Aorta (tissue), 5 donors: ENCODE measurements around the gene CDK11B. TPM values are rescaled to one million over a fixed set of nuclear protein-coding genes. Genes with fewer than 3 reads are reported as not detected.

Experiments
- ATAC-seq: fragments of 200-7000 bp; cut with Tn5 transposase; one replicate; pipeline ENCODE4 v1.9.1; 2022; ENCODE audit warnings: moderate library complexity; ENCODE audit not compliant: low FRiP score
- DNase-seq, 2 donors: peaks; one replicate each; pipeline ENCODE4 v3.0.0-alpha.2; 2020
- H3K27ac ChIP-seq, 2 donors: one replicate each; pipeline ENCODE4 v1.5.1; 2013; ENCODE audit warnings: low read length in 2 of 2, mild to moderate bottlenecking in 2 of 2, moderate library complexity in 2 of 2, control low read depth in 1 of 2, inconsistent platforms in 1 of 2, low read depth in 1 of 2
- H3K27me3 ChIP-seq, 2 donors: one replicate each; pipeline ENCODE4 v1.6.1; 2013; ENCODE audit warnings: control low read depth in 1 of 2, low read length in 1 of 2, mild to moderate bottlenecking in 1 of 2, moderate library complexity in 1 of 2; ENCODE audit not compliant: insufficient read depth in 2 of 2, control insufficient read depth in 1 of 2
- H3K36me3 ChIP-seq, 2 donors: one replicate each; pipeline ENCODE4 v1.6.1; 2013; ENCODE audit warnings: control low read depth in 1 of 2, low read length in 1 of 2, mild to moderate bottlenecking in 1 of 2; ENCODE audit not compliant: insufficient read depth in 2 of 2, control insufficient read depth in 1 of 2
- H3K4me1 ChIP-seq, 2 donors: one replicate each; pipeline ENCODE4 v1.6.1; 2013; ENCODE audit warnings: low read length in 2 of 2, control low read depth in 1 of 2, mild to moderate bottlenecking in 1 of 2, moderate library complexity in 1 of 2; ENCODE audit not compliant: insufficient read depth in 2 of 2, control insufficient read depth in 1 of 2
- H3K4me3 ChIP-seq, 2 donors: one replicate each; pipeline ENCODE4 v1.5.1; 2013; ENCODE audit warnings: low read length in 2 of 2, control low read depth in 1 of 2, mild to moderate bottlenecking in 1 of 2
- H3K9me3 ChIP-seq: one replicate; pipeline ENCODE4 v1.6.1; 2013; ENCODE audit warnings: mild to moderate bottlenecking, low read length; ENCODE audit not compliant: control insufficient read depth
- whole genome bisulfite sequencing, 2 donors: extraction: QIAGEN DNeasy Blood & Tissue Kit; methylation state at CpG; one replicate each; pipeline ENCODE4 v1.1.7; 2013; 5-methylcytosine and 5-hydroxymethylcytosine counted together
- intact Hi-C, 2 donors: fragments of 100-400 bp; cut with DNase I; formaldehyde crosslinking; loops; one replicate each; pipeline versions ENCODE4 v1.14.2 to v1.15.0; 2022
- polyA plus RNA-seq, 2 donors: library from polyadenylated mRNA; stranded (reverse); fragments of 200-250 nt; gene quantifications; one replicate each; pipeline ENCODE4 v1.2.3, GENCODE V29; 2013
- total RNA-seq, 2 donors: library from RNA; stranded (reverse); fragmentation: NEBNext Ultra II Directional; extraction: Animal tissue kit (Norgen Biotek cat#: 25700); gene quantifications; one replicate each; pipeline ENCODE4 v1.2.1, GENCODE V29; 2021
- donor health status: healthy with polysubstance abuse.
- donor health status: Bipolar disorder and iron deficiency.
- donor health status: DM: no; HTN: no; CAD: no.
- donor health status: DM: no; HTN: no; CAD: no.
- donor health status: DM: yes; HTN: yes; CAD: no.

The CDK11B gene
- total and polyA plus RNA-seq, 4 donors: 25.2 to 44.7 (median 34.6) TPM

DNA sequence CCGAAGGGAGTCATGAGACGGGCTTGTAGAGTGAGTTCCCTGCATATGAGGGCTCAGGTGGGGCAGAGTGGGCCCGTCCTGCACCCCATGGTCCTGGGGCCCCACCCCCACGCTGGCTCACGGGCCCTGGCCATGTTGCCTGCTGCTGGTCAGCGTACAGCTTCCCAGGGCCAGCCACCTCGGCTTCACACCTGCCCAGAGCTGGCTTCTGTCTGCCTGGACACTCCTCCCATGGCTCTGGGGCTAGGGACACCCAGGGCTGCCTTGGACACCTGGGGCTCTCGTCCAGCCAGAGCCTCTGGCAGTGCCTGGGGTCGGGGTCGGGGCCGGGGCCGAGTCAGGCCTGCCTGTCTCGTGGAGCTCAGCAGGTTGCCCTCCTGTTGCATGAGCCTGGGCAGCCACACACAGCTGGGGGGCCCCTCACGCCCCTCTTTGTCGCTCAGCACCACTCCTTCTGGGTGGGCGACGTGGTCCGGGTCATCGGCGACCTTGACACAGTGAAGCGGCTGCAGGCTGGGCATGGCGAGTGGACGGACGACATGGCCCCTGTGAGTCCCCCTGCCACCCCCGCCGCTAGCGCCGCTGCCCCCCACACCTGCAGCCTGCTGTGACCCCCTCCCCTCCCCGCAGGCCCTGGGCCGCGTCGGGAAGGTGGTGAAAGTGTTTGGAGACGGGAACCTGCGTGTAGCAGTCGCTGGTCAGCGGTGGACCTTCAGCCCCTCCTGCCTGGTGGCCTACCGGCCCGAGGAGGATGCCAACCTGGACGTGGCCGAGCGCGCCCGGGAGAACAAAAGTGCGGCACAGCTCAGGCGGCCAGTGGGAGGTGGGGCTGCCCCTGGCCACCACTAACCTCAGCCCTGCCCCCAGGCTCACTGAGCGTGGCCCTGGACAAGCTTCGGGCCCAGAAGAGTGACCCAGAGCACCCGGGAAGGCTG, 32.3 kb downstream of the CDK11B start:
- DNase-seq (peak; percentile 44 to 75), ATAC-seq (no peak)
- Histone ChIP-seq H3K27ac (no peak overlapping the region), H3K9me3 (no peaks in the 10 kb centered on the region), H3K4me3 (no peak overlapping the region), H3K36me3 (no peaks in the 10 kb centered on the region), H3K4me1 (no peaks in the 10 kb centered on the region), H3K27me3 (no peaks in the 10 kb centered on the region)
- intact Hi-C loops: no loop called here
- 92 to 93% methylated on average over 40 to 48 of the region's 48 CpGs for WGBS, 2 donors

GRCh38 chr1:1625824-1626206, 33.0 kb downstream of the CDK11B start:
- H3K27me3 ChIP-seq: no peaks in the 10 kb centered on the region
- no peaks in the 10 kb centered on the region for H3K4me1 ChIP-seq
- no peak overlapping the region for H3K4me3 ChIP-seq
- H3K27ac ChIP-seq: no peak overlapping the region
- DNase-seq (peak; percentile 38 to 75), ATAC-seq (no peak)
- intact Hi-C loops: no loop called here
- no peaks in the 10 kb centered on the region for H3K36me3 ChIP-seq
- 85 to 91% methylated on average over 8 of the region's 8 CpGs for WGBS, 2 donors
- H3K9me3 ChIP-seq: no peaks in the 10 kb centered on the region

GRCh38 chr1:1625404-1625775, 33.4 kb downstream of the CDK11B start:
- WGBS, 2 donors: 81 to 83% methylated on average over 24 to 28 of the region's 28 CpGs
- Histone ChIP-seq H3K4me1 (no peaks in the 10 kb centered on the region), H3K36me3 (no peaks in the 10 kb centered on the region), H3K27me3 (no peaks in the 10 kb centered on the region), H3K4me3 (no peak overlapping the region), H3K27ac (no peak overlapping the region), H3K9me3 (no peaks in the 10 kb centered on the region)
- DNase-seq (peak in 1 of 2 donors; percentile 57), ATAC-seq (no peak)
- intact Hi-C loops: no loop called here

- H3K9me3 ChIP-seq: no peaks in the 10 kb centered on the region
- H3K4me3 ChIP-seq: no peak overlapping the region
- 70 to 73% methylated on average over 38 of the region's 38 CpGs for WGBS, 2 donors
- H3K4me1 ChIP-seq: no peaks in the 10 kb centered on the region
- DNase-seq (peak; percentile 53 to 71), ATAC-seq (no peak)
- H3K27me3 ChIP-seq: no peaks in the 10 kb centered on the region
- H3K36me3 ChIP-seq: no peaks in the 10 kb centered on the region
- intact Hi-C loops: no loop called here
- H3K27ac ChIP-seq: no peak overlapping the region
Measured at GRCh38 chr1:1624443-1625403, 34.1 kb downstream of the CDK11B start.

DNA sequence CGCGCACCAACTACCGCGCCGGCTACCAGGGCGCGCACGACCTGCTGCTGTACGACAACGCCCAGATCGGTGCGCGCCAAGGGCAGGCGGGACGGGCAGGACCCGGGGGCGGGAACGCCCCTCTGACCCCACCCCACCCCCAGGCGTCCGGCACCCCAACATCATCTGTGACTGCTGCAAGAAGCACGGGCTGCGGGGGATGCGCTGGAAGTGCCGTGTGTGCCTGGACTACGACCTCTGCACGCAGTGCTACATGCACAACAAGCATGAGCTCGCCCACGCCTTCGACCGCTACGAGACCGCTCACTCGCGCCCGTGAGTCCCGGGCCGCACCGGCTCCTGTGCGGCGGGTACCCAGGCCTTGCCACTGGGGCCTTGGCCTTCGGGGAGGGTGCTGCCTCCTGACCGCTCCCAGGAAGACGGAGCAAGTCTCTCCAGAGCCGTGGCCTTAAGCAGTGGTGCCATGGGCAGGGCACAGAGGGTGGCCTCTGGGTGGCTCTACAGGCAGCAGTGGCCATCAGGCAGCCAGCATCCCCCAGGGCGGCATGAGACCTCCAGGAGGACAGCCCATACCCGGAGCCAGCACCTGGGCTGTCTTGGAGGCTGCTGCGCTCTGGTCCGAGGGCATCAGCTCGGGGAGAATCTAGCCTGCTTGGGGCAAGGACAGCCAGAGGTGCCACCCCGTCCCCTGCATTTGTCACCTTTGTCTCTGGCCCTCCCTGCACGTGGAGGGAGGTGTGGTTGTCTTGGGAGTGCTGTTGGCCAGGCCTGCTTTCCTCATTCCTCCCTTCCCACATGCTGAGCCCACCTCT, 35.0 kb downstream of the CDK11B start:
- Histone ChIP-seq H3K27me3 (no peaks in the 10 kb centered on the region), H3K36me3 (no peaks in the 10 kb centered on the region), H3K27ac (no peak overlapping the region), H3K9me3 (no peaks in the 10 kb centered on the region), H3K4me3 (no peak overlapping the region), H3K4me1 (no peaks in the 10 kb centered on the region)
- 92 to 93% methylated on average over 51 of the region's 51 CpGs for WGBS, 2 donors
- intact Hi-C loops: no loop called here
- ATAC-seq: no peak
- DNase-seq: peak; percentile 44 to 73

- Histone ChIP-seq H3K4me3 (no peak overlapping the region), H3K27ac (no peak overlapping the region), H3K36me3 (no peaks in the 10 kb centered on the region), H3K9me3 (no peaks in the 10 kb centered on the region), H3K4me1 (no peaks in the 10 kb centered on the region), H3K27me3 (no peaks in the 10 kb centered on the region)
- peak; percentile 50 to 71 for DNase-seq
- WGBS, 2 donors: 92 to 94% methylated on average over 32 to 33 of the region's 33 CpGs
- no peak for ATAC-seq
- intact Hi-C loops: no loop called here
Measured at GRCh38 chr1:1623181-1623630, 35.6 kb downstream of the CDK11B start.

GRCh38 chr1:1622788-1623094, 36.1 kb downstream of the CDK11B start:
- intact Hi-C loops: no loop called here
- 87 to 88% methylated on average over 17 of the region's 17 CpGs for WGBS, 2 donors
- Histone ChIP-seq H3K4me1 (no peaks in the 10 kb centered on the region), H3K27ac (no peak overlapping the region), H3K27me3 (no peaks in the 10 kb centered on the region), H3K9me3 (no peaks in the 10 kb centered on the region), H3K4me3 (no peak overlapping the region), H3K36me3 (no peaks in the 10 kb centered on the region)
- no peak for DNase-seq
- ATAC-seq: no peak

DNA sequence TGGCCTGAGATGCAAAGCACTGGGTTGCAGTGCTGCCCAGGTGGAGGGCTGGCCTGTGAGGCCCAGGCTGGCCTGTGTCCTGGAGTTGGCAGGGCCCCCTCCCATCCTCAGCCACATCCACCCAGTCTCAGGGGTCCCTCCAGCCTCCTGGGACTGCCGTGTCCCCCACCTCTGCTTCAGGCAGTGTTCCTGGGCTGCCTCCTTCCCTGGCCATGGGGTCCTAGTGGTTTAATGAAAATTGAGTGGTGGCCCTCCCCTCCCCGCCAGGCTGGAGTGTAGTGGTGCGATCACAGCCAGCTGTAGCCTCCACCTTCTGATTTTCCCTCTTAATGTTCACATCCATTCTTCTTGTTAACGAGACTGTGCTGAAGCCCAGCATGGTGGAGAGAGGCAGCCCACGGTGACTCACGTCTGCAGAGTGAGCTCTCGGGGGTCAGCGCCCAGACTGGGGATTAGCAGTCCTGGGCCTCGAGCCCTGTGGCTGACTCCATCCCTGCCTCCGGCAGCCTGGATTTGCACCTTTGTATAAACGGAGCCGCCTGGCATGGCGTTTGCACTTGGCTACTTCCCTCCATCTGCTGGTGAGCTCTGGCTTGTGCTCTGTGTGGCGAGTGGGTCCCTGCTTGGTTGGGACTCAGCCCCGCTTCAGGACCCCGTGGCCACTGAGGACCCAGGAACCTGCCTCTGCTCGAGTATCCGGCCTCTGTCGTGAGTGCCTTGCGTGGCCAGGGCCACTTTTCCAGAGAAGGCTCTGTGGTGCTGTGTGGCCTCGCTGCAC, 36.6 kb downstream of the CDK11B start:
- no peak overlapping the region for H3K27ac ChIP-seq
- no peaks in the 10 kb centered on the region for H3K4me1 ChIP-seq
- H3K27me3 ChIP-seq: no peaks in the 10 kb centered on the region
- ATAC-seq: no peak
- no peak overlapping the region for H3K4me3 ChIP-seq
- WGBS, 2 donors: 68 to 77% methylated on average over 21 of the region's 21 CpGs
- intact Hi-C loops: no loop called here
- no peaks in the 10 kb centered on the region for H3K36me3 ChIP-seq
- peak; percentile 48 to 77 for DNase-seq
- no peaks in the 10 kb centered on the region for H3K9me3 ChIP-seq
